ENCODE measurements around the gene CRIP1.

DNA sequence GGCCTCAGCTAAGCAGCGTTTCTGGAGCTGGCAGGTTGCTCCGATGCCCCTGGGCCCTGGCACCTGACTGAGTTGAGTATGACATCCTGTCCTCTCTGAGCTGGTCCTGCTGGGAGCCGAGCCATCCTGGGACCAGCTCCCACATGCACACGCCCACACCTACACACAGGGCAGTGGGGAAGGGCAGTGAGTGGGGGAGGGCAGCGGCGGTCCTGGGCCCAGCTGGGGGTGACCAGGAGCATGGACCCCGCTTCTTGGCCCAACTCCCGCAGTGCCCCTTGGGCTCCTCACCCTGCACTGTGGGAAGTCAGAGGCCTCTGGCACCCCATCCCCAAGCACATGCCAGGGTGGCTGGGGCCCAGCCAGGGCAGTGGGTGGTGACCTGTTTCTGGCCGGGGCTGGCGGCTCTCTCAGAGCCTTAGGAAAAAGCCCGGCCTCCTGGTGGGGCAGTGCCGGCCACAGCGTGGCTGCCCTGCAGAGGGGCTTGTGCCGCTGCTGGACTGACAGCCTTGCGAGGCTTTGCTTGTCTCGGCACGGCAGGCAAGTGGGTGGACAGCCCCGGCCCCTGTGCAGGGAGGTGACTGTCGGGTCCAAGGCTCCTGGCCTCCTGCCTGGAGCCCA lies 18.0 kb upstream of the CRIP1 start:
- TF ChIP-seq REST (IDR thresholded peaks at IDR 0.05; ENCODE audit: low read depth) = no peak
- TF ChIP-seq YY1 (IDR thresholded peaks at IDR 0.05; ENCODE audit: low read depth) = 0 out of 2 replicates have a peak, but pooled peaks have one; percentile 13
- TF ChIP-seq, protein P1, sequence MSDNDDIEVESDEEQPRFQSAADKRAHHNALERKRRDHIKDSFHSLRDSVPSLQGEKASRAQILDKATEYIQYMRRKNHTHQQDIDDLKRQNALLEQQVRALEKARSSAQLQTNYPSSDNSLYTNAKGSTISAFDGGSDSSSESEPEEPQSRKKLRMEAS (IDR thresholded peaks at IDR 0.05) = 0 out of 2 replicates have a peak, but pooled peaks have one; percentile 61
- peak; percentile 88 for TF ChIP-seq EP300 (IDR thresholded peaks at IDR 0.05; ENCODE audit: borderline replicate concordance)
- TF ChIP-seq NFIC (IDR thresholded peaks at IDR 0.05) = peak; percentile 93
- TF ChIP-seq TEAD4 (IDR thresholded peaks at IDR 0.05) = no peak
- 0 out of 2 replicates have a peak, but pooled peaks have one; percentile 22 for TF ChIP-seq FOXM1 (IDR thresholded peaks at IDR 0.05; ENCODE audit: borderline replicate concordance, low read depth)

Measured in Ishikawa (cell line).